Breast epithelium (tissue), 3 donors: ENCODE results near the gene YJEFN3.

ENCODE experiments used
- CTCF ChIP-seq, 3 donors: fragments of 450-650 bp; IDR thresholded peaks; one replicate each; pipeline ENCODE4 v1.5.1; 2016 to 2017; ENCODE audit warnings: antibody characterized with exemption in 3 of 3, mild to moderate bottlenecking in 3 of 3, moderate library complexity in 3 of 3
- POLR2A ChIP-seq: fragments of 450-650 bp; IDR thresholded peaks from one replicate; pipeline ENCODE4 v1.6.1; 2016; ENCODE audit warnings: antibody characterized with exemption, mild to moderate bottlenecking, moderate library complexity
- POLR2AphosphoS5 ChIP-seq, 3 donors: sonication (generic); formaldehyde crosslinking; IDR thresholded peaks; one replicate each; pipeline ENCODE4 v1.6.1; 2017; ENCODE audit warnings: antibody characterized with exemption in 3 of 3

- TF ChIP-seq CTCF (IDR thresholded peaks at IDR 0.05) = no peak
- TF ChIP-seq POLR2A = no peak
- no peak for TF ChIP-seq POLR2AphosphoS5 (IDR thresholded peaks at IDR 0.05)
Observed at GRCh38 chr19:19528721-19529490, at the start of gene YJEFN3.
